ENCODE results near the gene ADCY3. TPM values are rescaled to one million over a fixed set of nuclear protein-coding genes. Genes with fewer than 3 reads are reported as not detected.
"Not testable (repeated sequence)": the region's sequence is repeated elsewhere in the genome, so short reads cannot be mapped to it uniquely, and the experiment has no call there.

ADCY3 gene
- total RNA-seq, 1 donor from 2014 or later, result 24.5 TPM

DNA sequence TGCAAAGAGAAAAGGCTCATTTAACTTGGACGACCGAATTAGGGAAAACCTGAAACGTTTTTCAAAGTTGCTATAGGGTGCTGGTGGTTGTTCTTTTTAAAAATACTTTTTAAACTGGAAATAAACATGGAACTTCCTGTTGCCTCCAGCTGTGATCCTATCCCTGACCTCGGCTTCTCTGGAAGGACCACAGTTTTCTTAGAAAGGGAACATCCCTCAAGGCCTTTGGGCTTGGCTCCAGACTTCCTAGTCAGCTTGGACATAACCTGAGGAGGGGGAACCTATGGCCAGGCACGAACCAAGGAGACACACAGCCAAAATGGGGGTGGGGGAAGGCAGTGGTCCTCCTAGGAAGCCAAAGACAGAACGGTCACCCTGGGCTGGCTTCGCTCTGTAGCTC lies 69.1 kb downstream of the ADCY3 start:
- DNase-seq (ENCODE audit: low read depth in 2 of 2), result no peak

DNA sequence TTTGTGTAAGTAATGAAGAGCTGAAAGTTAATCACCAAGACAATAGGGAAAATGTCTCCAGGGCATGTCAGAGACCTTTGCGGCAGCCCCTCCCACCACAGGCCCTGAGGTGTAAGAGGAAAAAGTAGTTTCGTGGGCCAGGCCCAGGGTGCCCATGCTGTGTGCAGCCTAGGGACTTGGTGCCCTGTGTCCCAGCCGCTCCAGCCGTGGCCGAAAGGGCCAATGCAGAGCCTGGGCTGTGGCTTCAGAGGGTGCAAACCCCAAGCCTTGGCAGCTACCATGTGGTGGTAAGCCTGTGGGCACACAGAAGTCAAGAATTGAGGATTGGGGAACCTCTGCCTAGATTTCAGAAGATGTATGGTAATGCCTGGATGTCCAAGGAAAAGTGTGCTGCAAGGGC lies 74.3 kb downstream of the ADCY3 start:
- DNase-seq (ENCODE audit: low read depth in 2 of 2), result no peak

DNA sequence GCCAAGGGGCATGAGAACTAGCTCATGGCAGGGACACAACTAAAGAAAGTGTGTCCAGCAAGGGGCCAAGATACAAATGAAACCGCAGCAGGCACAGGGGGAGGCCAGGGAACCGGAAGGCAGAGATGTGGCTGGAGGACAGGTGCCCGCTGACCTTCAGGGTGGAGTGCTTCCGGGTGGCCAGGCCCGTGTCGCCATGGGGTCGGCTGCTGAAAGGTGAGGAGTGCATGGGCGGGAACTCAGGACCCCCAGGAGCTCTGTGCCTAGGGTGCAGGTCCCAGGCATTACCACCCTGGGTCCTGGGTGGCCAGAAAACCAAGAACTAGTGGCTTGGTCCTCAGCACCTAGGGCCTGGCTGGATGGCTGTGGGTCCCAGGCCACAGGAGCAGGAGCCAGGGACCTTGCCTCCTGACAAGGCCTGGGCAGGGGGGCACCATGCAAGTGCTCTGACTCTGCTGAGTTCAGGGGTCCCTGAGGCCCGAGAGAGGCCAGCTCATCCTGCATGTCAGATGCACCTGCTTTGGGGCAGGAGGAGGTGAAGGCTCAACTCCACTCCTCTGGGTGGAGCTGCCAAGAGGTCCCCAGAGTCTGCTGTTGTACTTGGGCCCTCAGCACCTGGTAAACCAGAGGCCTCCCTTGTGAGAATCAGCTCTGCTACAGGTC lies 75.9 kb downstream of the ADCY3 start:
- no peak for DNase-seq (ENCODE audit: low read depth in 2 of 2)

DNA sequence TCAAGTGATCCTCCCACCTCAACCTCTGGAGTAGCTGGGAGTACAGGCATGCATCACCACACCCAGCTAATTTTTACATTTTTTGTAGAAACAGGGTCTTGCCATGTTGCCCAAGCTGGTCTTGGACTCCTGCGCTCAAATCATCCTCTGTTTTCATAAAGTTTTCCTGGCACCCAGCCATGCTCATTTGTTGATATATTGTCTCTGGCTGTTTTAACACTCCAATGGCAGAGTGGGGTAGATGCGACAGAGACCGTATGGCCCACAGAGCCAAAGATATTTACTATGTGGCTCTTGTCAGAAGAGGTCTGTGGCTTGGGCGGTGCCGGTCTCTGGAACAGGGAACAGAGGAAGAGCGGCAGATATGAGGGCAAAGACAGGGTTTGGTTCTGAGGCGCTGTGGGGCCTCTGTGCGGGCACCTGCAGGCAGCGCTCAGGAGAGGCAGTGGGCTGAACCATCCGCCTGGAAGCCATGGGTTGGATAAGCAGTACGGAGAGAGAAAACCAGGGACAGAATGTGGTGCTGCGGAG lies 76.6 kb downstream of the ADCY3 start:
- no peak for DNase-seq (ENCODE audit: low read depth in 2 of 2)

DNA sequence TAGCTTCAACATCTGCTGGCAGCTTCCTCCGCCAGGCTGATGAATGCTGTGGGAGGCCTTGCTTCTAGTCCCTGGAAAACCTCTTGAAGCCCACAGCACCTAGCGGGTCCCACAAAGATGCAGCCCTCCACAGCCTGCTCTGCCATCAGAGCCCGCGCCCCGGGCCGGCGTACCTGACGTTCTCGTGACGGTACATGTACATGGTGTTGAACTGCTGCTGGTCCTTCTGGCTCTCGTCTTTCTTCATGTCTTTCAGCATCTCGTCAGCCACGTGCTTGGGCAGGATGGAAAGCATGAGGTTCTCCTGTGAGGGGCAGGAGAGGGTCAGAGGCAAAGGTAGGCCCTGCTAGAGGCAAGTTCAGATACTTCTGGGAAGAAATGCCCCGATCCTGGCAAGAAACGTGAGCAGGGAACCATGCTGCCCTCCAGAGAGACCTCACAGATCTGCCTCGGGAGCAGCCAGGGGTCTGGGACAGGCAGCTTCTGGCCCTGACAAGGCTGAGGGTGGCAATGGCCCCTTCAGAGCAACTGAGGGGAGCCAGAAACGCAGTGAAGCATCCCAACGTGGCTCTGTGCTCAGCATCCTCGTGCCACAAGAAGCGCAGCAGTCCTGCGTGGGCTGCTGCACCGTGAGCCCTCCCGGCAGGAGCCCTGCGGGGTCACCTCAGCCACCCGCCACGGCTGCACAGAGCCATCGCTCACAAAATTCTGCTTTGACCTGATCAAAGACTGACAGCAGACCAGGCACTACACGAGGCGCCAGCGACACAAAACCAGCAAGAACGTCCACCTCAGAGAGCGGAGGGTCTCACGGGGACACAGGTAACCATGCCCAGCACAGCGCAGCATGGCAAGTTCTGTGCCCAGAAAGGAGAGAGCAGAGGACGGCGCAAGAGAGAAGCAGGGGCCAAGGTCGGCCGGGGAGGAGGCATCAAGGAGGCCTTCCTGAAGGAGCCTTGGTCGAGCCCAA lies 77.7 kb downstream of the ADCY3 start:
- no peak for DNase-seq (ENCODE audit: low read depth in 2 of 2)

DNA sequence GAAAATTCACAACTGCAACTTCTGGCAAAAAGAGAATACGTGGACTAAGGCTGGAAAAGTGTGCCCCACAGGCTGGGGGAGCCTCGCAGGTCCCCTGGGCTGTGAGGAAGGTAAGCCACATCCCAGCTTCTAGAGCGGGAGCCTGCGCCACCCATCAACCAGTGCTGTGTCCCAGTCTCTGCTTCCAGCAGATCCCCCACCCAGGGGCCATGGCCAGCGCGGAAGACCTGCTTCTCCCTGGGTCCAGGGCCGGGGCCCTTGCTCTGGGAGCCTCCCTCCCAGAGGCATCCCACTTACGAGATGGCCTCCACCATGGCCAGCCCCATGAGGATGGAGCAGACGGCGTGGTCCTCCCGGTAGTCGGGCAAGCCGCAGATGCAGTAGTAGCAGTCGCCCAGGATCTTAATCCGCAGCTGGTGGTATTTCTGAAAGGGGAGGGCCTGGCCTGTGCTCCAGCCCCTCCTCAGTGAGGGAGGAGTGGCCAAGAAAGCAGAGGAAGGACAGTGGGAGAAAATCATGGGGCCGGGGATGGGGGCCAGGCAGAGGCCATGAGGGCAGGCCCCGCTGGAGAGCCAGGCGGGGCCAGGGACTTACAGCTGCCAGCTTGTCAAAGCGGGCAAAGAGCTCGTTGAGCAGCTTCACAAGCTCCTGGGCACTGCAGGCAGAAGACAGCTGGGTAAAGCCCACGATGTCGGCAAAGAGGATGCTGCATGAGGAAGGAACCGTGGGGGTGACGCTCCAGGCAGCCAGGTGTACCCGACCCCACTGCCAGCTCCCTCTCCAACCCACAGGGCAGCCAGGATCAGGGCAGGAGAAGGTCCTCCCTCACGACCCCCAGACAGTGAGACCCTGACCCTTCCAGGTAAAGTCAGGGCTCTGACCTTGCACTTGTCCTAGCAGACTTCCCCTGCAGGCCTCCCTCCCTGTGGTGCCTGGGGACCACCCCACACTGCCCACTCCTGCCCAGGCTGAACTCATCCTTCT lies 78.8 kb downstream of the ADCY3 start:
- no peak for DNase-seq (ENCODE audit: low read depth in 2 of 2)

DNA sequence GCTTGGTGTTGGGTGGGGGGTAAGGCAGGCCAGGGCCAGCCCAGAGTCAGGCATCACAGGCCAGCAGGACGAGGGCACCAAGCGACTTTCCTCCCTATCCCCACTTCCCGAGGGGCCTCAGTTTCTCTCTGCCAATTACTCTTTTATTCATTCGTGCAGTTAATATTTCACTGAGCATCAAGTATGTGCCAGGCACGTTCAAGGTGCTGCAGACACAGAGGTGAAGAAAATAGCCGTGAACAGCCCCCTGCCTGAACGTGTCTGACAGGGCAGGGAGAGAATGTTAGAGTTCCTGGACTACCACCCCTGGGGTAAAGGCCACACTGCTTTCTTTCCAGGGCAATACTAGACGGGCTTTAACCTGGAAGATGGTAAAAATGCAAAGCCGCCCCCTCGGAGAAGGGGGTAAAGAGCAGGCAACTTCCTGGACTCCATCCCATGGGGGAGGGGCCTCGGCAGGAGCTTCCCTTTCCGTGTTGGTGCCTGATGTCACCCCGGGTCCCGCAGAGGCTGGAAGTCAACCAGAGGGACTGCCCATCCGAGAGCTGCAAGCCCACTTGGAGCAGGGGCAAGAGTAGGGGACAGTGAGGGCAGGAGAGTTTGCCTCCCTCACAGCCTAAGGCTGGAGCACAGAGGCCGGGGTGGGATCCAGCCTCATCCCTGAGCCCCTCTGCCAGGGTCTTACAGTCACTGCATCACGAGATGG lies 79.7 kb downstream of the ADCY3 start:
- no peak for DNase-seq (ENCODE audit: low read depth in 2 of 2)

DNA sequence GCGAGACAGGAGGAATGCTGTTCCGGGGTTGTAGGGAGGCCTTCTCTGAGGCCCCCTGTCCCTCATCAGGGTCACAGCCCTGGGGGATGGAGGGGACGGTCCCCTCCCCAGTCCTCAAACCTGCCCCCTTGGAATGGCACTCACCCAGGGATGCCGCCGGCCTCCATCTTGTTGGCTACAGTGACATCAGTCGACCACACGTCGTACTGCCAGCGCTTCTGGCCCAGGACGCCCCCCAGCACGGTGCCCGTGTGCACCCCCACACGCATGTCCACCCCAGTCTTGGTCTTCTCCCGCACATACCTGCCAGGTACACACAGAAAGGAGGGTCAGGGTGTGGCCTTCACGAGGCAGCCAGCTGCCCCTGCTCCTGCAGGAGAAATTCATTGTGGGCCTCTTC lies 80.3 kb downstream of the ADCY3 start:
- no peak for DNase-seq (ENCODE audit: low read depth in 2 of 2)

DNA sequence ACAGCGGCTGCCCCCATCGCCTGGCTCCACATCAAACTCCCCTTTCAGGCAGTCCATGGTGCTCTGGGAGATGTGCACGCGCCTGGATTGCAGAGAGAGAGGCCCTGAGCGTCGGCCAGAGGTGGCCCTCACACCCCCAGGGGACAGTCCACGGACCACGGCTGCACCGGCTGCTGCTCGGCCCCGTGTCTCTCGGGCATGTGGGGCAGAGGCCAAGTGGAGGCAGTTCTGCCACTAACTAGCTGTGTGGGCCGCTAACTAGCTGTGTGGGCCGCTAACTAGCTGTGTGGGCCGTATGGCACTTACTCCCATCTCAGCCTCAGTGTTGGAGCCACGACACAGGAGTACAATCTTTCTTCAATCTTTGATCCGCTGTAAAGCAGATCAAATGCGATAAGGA lies 81.5 kb downstream of the ADCY3 start:
- DNase-seq (ENCODE audit: low read depth in 2 of 2), result no peak

DNA sequence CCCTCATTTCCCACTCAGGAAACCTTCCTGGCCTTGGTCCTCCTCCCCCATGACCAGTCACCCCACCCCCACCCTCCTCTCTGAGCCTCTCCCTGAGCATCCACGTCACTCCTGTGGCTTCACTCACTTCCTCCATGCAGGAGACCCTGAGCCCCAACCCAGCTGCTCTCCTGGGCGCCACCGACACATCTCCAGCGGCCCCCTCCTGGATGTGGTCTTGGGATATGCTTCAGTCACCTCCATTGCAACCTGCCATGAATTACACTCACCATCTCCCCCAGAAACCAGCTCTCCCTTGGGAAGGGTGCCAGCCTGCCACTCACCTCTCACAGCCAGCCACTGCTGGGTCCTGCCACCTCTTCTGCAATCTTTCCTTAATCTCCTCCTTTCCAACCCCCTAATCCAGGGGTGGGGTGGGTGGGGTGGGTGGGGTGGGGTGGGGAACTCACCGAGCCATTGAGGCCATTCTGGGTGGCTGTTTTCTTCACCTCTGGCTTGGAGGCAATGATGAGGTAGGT lies 82.0 kb downstream of the ADCY3 start:
- no peak for DNase-seq (ENCODE audit: low read depth in 2 of 2)

DNA sequence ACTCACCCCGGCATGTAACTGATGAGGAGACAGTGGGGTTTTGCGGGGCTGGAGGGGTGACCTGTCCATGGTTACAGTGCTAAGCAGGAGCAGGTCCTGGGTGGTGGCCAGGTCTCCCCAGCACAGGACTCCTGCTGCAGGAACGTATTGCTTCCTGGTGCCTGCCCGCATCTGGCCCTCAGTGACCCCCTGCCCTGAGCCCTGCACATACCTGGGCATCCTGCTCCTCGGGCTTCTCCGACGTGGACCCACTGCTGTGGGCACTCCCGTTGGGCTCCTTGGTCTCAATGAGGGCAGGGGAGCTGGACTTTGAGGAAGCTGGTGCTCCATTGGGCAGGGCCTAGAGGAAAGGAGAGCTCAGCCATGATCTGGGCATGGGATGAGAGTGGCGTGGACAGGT lies 83.3 kb downstream of the ADCY3 start:
- DNase-seq (ENCODE audit: low read depth in 2 of 2), result no peak

DNA sequence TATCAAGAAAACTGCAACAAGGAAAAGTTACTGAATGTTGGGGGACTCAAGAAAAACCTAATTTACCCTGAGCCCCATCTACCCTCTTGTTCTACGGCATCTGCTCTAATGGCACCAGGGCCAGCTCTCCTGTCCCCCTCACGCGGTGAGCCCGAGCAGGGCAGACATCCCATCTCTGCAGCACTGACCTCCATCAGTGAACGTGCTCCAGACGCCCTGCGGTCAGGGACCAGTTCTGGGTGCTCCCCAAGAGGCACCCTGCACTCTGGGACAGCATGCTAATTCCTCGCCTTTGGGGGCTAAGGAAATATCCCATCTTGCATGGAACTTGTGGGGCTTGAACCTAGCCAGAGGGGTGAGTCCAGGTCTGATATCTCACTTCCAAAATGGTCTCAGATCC lies 83.8 kb downstream of the ADCY3 start:
- no peak for DNase-seq (ENCODE audit: low read depth in 2 of 2)

DNA sequence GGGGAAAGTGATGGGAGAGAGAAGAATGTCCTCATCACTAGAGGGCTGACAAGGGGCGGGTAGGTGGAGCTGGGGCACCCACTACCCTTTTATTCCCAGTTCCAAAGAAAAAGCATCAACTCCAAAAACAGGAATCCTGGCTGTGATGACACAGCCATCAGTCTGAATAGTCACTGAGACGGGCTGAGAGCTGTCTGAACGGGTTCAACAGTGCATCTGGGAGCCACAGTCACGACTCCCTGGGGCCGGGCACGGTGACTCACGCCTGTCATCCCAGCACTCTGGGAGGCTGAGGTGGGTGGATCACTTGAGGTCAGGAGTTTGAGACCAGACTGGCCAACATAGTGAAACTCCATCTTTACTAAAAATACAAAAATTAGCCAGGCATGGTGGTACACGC lies 84.6 kb downstream of the ADCY3 start:
- DNase-seq (ENCODE audit: low read depth in 2 of 2), result not testable (repeated sequence)

DNA sequence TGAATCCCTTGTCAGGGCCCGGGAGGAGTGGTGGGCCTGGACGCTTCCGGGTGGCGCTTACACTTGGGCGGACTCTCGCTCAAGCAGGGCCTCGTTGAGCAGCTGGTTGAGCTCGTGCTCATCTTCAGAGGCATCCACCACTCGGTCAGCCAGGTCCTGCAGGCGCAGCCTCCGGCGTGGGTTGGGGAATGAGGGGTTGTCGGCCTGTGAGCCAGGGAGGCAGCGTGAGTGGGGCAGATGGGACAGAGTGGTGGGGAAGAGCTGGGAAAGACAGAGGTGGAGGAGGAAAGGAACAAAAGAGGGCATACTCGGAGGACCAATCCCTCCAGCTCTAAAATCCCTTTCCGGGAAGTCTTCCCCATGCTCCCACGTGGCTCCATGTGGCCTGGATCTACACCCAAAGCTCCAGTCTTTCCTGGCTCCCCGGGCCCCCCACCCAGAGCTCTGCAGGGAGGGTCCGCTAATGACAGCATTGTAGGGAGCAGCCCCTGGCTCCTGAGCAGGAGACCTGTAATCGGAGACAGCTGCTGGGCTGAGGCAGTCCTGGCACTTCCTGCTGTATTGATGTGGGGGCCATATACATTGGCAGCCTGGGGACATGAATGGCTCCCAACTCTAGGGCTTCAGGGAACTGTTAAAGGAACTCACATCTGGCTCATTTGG lies 85.2 kb downstream of the ADCY3 start:
- no peak for DNase-seq (ENCODE audit: low read depth in 2 of 2)

DNA sequence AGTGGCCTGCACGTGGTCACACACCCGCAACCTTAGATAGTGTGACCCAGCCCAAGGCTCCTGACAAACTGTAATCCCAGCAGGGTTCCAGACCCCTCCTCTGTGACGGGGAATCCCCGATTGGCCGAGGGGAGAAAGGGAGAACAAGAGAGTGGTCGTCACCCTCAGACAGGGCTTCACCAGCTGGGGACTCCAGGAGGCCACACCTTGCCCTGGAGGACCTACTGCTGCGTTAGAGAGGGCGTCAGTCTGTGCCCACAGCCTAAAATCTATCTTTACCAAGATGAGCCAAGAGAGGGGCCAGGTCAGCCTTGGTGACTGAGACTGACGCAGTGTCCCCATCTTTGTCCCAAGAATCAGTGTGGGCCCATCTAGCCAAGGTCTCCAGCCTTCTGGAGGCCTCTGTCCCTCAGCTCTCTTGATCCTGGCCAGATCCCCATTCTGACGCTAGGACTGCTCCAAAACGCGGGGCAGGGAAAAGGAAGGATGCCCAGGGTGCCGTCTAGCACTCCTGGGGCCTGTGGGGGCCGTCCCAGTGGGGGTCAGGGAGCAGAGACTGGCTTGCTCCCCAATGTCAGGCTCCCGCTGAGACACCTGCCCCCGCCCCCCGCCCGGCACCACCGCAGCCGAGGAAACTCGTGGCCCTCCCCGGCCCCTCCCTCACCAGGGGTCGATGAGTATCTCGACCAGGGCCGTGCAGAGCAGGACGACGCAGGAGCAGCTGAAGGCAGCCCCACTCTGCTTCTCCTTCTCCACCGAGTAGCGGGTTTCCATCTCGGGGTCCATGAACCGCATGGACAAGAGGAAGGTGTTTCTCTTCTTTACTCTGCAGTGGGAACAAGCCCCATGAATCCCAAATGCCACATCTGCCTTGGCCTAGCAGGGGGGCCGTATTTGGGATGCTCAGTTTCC lies 86.0 kb downstream of the ADCY3 start:
- no peak for DNase-seq (ENCODE audit: low read depth in 2 of 2)

DNA sequence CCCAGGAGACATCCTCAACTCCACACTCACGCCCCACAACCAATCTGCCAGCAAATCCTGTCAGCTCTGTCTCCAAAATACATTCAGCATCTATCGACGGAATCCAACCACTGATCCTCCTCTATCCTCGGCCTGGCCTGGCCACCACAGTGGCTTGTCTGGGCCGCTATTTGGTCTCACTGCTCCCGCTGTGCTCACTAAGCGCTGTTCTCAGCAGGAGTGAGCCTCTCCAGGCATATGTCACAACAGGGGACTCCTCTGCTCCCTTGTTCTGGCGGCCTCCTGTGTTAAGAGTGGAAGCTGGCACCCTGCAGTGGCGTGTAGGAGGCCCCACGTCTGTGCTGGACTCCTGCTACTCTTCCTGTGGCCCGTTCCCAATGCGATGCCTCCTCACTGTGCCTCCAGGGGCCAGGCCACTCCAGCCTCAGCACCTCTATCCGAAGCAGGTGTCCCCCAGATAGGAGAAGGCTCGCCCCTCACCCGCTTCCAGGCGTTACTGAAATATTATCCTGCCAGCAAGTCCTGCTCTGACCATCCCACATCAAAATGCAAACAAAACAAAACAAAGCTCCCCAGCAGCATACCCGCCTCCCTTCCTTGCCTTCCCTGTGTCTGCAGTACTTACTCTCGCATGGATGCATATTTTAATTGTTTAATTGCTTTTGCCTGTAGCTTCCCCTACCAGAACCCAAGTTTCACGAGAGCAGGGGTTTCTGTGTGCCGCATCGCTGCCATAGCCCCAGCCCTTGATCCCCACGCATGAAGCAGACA lies 86.9 kb downstream of the ADCY3 start:
- DNase-seq (ENCODE audit: low read depth in 2 of 2), result no peak

DNA sequence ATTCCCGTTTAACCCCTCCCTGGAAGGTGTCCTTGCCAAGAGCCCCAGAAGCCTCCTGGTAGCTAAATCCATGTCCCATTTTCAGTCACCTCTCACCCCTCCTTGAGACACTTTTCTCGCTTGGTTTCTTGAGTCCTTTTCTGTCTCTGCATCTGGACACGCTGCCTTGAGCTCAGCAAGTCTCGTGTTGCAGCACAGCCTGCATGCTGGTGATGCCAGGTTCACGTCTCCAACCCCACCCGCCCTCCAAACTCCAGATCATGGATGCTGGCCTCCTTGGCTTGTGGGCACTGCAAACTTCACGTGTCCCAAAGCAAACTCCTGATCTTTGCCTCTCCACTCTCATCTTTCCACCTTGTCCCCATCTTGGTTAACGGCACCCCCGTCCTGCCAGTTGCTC lies 87.5 kb downstream of the ADCY3 start:
- no peak for DNase-seq (ENCODE audit: low read depth in 2 of 2)

DNA sequence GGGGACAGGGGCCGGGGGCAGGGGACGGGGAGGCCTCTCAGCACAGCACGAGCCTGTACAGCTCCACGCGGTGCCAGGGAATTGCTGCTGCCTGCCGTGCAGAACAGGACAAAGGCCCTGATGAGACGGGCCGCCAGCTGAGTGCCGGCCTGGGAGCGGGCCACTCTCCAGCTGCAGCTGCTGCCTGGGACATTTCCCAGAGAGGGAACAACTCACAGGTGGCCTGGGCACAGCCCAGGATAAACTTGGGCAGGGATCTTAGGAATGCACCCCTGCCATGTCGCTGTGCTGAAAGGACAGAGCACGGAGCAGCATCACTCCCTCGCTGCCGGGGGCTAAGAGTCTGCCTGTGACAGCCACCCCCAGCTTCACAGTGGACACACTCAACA lies 88.0 kb downstream of the ADCY3 start:
- DNase-seq (ENCODE audit: low read depth in 2 of 2), result no peak

Measured in dermis microvascular lymphatic vessel endothelial cell (primary cell).